Progenitor cell of endocrine pancreas (in vitro differentiated cells): ENCODE data around the gene ZC3H12D. TPM values are rescaled to one million over a fixed set of nuclear protein-coding genes. Genes with fewer than 3 reads are reported as not detected.

Experiments
- DNase-seq: peaks from one replicate; pipeline ENCODE4 v3.0.0; 2021; ENCODE audit warnings: low spot score; ENCODE audit not compliant: unreplicated experiment
- H3K27ac Mint-ChIP-seq: 2 replicates; pipeline ENCODE4 v1.8.0; 2021; ENCODE audit warnings: mild to moderate bottlenecking, moderate library complexity, mixed read lengths
- H3K27me3 Mint-ChIP-seq: 2 replicates; pipeline ENCODE4 v1.8.0; 2021; ENCODE audit warnings: mixed read lengths
- H3K36me3 Mint-ChIP-seq: 2 replicates; pipeline ENCODE4 v1.8.0; 2022; ENCODE audit warnings: mixed read lengths; ENCODE audit not compliant: insufficient read depth
- H3K4me1 Mint-ChIP-seq: 2 replicates; pipeline ENCODE4 v1.8.0; 2021; ENCODE audit warnings: low read depth, mixed read lengths
- H3K4me3 Mint-ChIP-seq: 2 replicates; pipeline ENCODE4 v1.8.0; 2021; ENCODE audit warnings: low read depth, mild to moderate bottlenecking, moderate library complexity, mixed read lengths
- H3K9me3 Mint-ChIP-seq: 2 replicates; pipeline ENCODE4 v1.8.0; 2021; ENCODE audit warnings: low read depth, mixed read lengths
- CTCF ChIP-seq: fragments of 200-600 bp; sonication (generic); IDR thresholded peaks from one replicate; pipeline ENCODE4 v1.5.0; 2021; ENCODE audit warnings: antibody characterized with exemption, mild to moderate bottlenecking; ENCODE audit not compliant: unreplicated experiment
- total RNA-seq: library from RNA; stranded (reverse); gene quantifications from 2 replicates; pipeline ENCODE4 v1.2.1, GENCODE V29; 2021

ZC3H12D gene
- total RNA-seq, 1 donor from 2014 or later, result 0.48 TPM

GRCh38 chr6:149423964-149424440 is 60.8 kb downstream of the ZC3H12D start:
- no peak for TF ChIP-seq CTCF

GRCh38 chr6:149422581-149422980 is 62.2 kb downstream of the ZC3H12D start:
- H3K36me3 Mint-ChIP-seq, result no peaks in the 10 kb centered on the region
- H3K4me1 Mint-ChIP-seq, result peaks cover 5% of the 10 kb centered on the region
- TF ChIP-seq CTCF, result no peak
- DNase-seq, result no peak
- no peak overlapping the region for H3K27ac Mint-ChIP-seq
- H3K27me3 Mint-ChIP-seq, result peaks cover 27% of the 10 kb centered on the region
- H3K9me3 Mint-ChIP-seq, result no peaks in the 10 kb centered on the region
- no peak overlapping the region for H3K4me3 Mint-ChIP-seq

More at GRCh38 chr6:149423964-149424440, 60.8 kb downstream of the ZC3H12D start:
- Mint-ChIP-seq H3K36me3 (no peaks in the 10 kb centered on the region), H3K4me3 (no peak overlapping the region), H3K9me3 (no peaks in the 10 kb centered on the region), H3K27ac (no peak overlapping the region), H3K27me3 (peaks cover 38% of the 10 kb centered on the region), H3K4me1 (peaks cover 5% of the 10 kb centered on the region)
- no peak for DNase-seq

- Mint-ChIP-seq H3K36me3 (peaks cover 4% of the 10 kb centered on the region), H3K27me3 (peaks cover 16% of the 10 kb centered on the region), H3K4me3 (no peak overlapping the region), H3K9me3 (peaks cover 7% of the 10 kb centered on the region), H3K4me1 (peaks cover 5% of the 10 kb centered on the region), H3K27ac (no peak overlapping the region)
- DNase-seq, result no peak
- TF ChIP-seq CTCF, result no peak
These were observed 63.7 kb downstream of the ZC3H12D start for GRCh38 chr6:149421132-149421531.

GRCh38 chr6:149419696-149420404 is 65.0 kb downstream of the ZC3H12D start:
- peaks cover 16% of the 10 kb centered on the region for H3K9me3 Mint-ChIP-seq
- peaks cover 12% of the 10 kb centered on the region for H3K36me3 Mint-ChIP-seq
- H3K4me3 Mint-ChIP-seq, result no peak overlapping the region
- TF ChIP-seq CTCF, result no peak
- peaks cover 9% of the 10 kb centered on the region for H3K27me3 Mint-ChIP-seq
- no peak overlapping the region for H3K27ac Mint-ChIP-seq
- DNase-seq, result no peak
- peaks cover 5% of the 10 kb centered on the region for H3K4me1 Mint-ChIP-seq

GRCh38 chr6:149414821-149415220 is 70.0 kb downstream of the ZC3H12D start:
- DNase-seq, result no peak
- H3K27me3 Mint-ChIP-seq, result no peaks in the 10 kb centered on the region
- H3K36me3 Mint-ChIP-seq, result peaks cover 26% of the 10 kb centered on the region
- TF ChIP-seq CTCF, result no peak
- H3K9me3 Mint-ChIP-seq, result peaks cover 19% of the 10 kb centered on the region
- no peak overlapping the region for H3K4me3 Mint-ChIP-seq
- no peak overlapping the region for H3K27ac Mint-ChIP-seq
- H3K4me1 Mint-ChIP-seq, result peaks cover 1% of the 10 kb centered on the region
